GM12874 (cell line): ENCODE measurements around the gene CUBN.

ENCODE experiments used
- TF ChIP-seq, protein P1 (sequence below): IDR thresholded peaks from 2 replicates; pipeline ENCODE4 v1.5.1; 2011; ENCODE audit warnings: low read depth, mild to moderate bottlenecking, control low read depth, low read length, moderate library complexity; ENCODE audit not compliant: insufficient read depth

The CUBN gene

GRCh38 chr10:16975188-16975587, 154.4 kb downstream of the CUBN start:
- TF ChIP-seq, protein P1, sequence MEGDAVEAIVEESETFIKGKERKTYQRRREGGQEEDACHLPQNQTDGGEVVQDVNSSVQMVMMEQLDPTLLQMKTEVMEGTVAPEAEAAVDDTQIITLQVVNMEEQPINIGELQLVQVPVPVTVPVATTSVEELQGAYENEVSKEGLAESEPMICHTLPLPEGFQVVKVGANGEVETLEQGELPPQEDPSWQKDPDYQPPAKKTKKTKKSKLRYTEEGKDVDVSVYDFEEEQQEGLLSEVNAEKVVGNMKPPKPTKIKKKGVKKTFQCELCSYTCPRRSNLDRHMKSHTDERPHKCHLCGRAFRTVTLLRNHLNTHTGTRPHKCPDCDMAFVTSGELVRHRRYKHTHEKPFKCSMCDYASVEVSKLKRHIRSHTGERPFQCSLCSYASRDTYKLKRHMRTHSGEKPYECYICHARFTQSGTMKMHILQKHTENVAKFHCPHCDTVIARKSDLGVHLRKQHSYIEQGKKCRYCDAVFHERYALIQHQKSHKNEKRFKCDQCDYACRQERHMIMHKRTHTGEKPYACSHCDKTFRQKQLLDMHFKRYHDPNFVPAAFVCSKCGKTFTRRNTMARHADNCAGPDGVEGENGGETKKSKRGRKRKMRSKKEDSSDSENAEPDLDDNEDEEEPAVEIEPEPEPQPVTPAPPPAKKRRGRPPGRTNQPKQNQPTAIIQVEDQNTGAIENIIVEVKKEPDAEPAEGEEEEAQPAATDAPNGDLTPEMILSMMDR = no peak

DNA sequence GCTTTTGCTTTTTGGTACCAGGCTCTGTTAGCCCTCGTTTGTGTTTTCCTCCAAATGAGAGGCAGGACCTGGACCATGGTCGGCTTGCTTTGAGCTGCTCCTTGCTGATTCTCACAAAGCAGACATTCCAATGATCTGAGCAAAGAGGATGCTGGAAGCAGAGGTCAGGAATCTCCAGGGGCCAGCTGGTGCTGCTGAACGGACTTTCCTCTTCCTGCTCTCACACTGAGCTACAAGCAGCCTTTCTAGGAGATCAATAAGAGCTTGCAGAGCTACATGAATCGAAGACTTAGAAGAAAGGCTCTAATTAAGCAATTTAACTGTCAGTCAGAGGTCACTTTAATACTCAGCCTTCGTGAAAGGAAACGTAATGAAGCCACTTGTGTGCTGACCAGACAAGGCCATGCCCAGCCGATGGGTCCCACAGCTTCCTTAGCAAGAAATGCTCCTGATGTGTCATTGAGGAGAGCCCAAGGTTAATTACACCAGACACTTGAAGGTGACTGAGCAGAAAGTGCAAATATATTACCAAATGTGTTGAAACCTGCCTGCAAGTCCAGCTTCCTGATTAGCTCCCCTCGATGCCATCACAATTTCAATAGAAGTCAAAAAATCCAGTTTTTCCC, 161.1 kb downstream of the CUBN start:
- TF ChIP-seq, protein P1 = no peak

DNA sequence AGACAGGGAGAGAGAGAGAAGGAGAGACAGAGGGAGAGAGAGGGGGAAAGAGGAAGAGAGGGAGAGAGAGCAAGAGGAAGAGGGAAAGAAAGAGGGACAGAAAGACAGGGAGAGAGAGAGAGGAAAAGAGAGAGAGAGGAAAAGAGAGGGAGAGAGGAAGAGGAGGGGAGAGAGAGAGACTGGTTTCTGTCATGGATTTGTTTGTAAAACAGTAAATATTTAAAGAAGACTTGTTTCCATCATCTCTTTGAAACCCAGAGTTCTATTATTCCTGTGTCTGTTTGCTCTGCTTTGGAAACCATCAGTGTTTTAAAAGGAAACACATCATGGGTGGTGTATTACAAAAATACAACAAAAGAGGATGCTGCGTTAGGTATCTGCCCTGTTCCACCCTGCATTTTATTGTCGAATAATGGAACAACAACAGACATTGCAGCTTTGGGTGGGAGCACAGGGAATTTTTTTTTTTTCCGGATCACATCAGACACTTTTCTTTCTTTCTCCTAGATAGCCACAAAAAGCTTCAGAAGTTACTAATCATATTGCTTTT, 161.7 kb downstream of the CUBN start:
- TF ChIP-seq, protein P1 = no peak

DNA sequence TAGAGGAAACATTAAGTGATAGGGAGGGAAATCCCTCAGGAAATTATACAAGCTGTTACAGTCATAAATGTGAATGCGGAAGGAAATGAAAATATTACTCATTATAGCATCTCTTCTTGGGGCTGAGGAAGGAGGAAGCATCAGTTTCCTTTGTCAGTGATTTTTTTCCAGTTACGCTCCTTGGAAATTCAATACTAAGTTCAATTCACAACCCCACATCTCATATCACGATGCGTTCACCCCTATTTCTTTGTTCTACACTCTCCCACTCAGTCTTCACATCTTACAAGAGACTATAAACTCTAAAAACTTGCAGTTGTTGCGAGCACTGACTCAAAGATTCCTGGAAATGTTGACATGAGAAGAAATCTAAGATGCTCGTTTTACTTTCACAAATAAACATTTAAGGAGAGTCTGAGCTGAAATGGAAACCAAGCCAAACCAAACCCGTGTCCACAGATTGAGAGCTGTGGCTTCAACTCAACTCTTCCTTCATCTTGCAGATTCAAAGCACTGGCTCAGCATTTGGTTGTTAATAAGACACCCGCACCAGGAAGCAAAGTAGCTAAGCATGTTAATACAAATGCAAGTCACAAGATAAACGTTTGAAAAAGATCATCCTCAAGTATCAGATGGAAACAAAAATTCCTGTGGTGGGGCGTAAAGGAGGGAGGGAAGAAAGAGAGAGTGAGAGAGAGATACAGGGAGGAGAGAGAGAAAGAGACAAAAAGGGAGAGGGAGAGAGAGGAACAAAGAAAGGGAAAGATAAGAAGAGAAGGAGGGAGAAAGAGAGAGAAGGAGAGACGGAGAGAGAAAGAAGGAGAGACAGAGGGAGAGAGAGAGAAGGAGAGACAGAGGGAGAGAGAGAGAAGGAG, 162.4 kb downstream of the CUBN start:
- TF ChIP-seq, protein P1 = no peak

DNA sequence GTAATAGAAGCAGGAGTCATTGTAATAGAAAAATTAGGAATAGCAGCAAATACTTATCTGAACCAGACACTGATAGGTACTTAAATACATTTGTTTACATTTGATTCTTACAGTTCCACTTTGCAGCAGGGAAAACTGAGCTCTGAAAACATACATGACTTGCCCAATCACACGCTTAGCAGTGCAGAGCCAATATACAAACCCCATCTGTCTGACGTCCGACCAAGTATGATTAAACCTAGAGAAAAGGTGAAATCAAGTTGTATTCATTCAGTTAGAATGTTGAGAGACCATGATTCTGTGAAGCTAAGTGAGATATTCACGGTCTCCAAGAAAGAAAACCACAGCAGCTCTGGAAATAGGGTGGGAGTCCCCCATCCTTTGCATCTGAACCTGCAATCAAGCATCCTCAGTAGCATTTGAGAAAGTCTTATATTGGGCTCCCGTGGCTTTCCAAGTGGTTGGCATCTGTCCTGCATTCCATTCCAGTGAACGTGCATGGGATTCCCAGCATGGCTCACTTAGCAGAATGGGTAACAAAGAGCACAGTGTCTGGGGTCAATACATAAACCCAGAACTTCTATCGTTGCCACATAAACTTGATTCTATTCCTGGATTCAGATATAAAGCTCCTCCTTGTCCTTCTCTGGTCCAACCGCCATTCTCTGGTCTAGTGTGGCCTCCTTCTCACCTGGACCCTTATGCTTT, 163.7 kb downstream of the CUBN start:
- TF ChIP-seq, protein P1 = no peak

GRCh38 chr10:16965344-16965616, 164.3 kb downstream of the CUBN start:
- TF ChIP-seq, protein P1 = no peak
